ES-I3 (cell line): ENCODE data around the gene METTL2A.
"Not testable (repeated sequence)": the region's sequence is repeated elsewhere in the genome, so short reads cannot be mapped to it uniquely, and the experiment has no call there.

Experiments used
- H3K36me3 ChIP-seq: 2 replicates; pipeline ENCODE4 v1.6.1; 2013; ENCODE audit warnings: mild to moderate bottlenecking, low read length, control low read depth, moderate library complexity; ENCODE audit not compliant: insufficient read depth
- H3K4me1 ChIP-seq: 2 replicates; pipeline ENCODE4 v1.6.1; 2013; ENCODE audit warnings: mild to moderate bottlenecking, control low read depth, low read length; ENCODE audit not compliant: insufficient read depth
- H3K9ac ChIP-seq: 2 replicates; pipeline ENCODE4 v1.6.1; 2013; ENCODE audit warnings: low read depth, mild to moderate bottlenecking, low read length, moderate library complexity
- H3K9me3 ChIP-seq: 2 replicates; pipeline ENCODE4 v1.6.1; 2013; ENCODE audit warnings: mild to moderate bottlenecking, low read length, moderate library complexity; ENCODE audit not compliant: control insufficient read depth, insufficient read depth

Gene METTL2A

DNA sequence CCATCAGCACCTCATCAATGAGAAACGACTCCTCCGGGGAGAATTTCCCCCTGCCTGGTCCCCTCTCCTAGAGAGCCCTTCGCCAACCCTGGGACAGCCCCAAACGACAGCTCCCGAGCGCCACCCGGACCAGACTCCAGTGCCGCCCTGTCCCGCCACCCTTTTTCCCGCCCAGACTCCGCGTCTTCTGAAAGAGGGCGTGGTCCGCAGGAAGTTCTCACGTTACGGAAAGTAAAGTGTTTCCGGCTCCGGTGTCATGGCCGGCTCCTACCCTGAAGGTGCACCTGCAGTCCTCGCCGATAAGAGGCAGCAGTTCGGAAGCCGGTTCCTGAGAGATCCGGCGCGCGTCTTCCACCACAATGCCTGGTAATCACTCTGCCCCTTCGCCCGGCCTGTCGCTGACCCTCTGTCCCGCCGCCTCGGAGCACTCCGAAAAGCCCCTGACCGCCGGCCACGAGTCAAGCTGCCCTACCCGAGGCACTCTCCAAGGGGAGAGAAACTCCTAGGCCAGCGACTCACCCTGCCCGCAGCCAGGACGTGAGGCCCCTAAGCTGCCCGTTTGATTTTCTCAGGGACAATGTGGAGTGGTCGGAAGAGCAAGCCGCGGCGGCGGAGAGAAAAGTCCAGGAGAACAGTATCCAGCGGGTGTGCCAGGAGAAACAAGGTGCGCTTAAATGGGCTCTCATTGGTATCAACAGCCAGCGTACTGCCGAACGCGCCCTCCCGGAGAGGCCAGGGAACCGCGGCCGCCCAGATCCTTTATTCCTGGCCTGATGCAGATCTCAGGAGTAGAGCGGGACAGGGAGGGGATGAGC, at the start of gene METTL2A:
Gene METTL2A, plus strand, starts transcription at position 251 of the 815 bp plus-strand sequence. Its CDS starts 6 bp downstream, at position 257.
- not testable (repeated sequence) for H3K9me3 ChIP-seq, H3K4me1 ChIP-seq
- Histone ChIP-seq H3K9ac (peak within 1 kb of the TSS; percentile 80), H3K36me3 (peaks cover 11% of the 10 kb centered on the region; the same call in 1 of the 2 replicates)

GRCh38 chr17:62380253-62380652, 43.4 kb upstream of the METTL2A start, which contains the start of gene EFCAB3:
Gene EFCAB3 (plus strand): TSS chr17:62380553. CDS start chr17:62382980, 2,427 bp downstream.
- H3K36me3 ChIP-seq = no peaks in the 10 kb centered on the region
- no peaks in the 10 kb centered on the region for H3K9me3 ChIP-seq
- no peaks in the 10 kb centered on the region for H3K4me1 ChIP-seq
- H3K9ac ChIP-seq = no peak within 1 kb of the TSS

DNA sequence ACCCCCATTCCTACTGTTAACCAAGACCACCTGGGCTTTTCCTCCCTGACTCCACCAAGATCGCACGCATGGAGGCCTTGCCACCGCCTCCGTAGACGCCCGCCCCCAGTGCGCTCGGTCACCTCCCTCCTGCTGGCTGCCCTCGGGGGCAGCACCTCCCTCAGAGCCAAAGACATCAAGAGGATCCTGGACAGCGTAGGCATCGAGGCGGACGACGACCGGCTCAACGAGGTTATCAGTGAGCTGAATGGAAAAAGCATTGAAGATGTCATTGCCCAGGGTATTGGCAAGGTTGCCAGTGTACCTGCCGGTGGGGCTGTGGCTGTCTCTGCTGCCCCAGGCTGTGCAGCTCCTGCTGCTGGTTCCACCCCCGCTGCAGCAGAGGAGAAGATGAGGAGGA, 42.1 kb upstream of the METTL2A start:
- H3K9me3 ChIP-seq = no peaks in the 10 kb centered on the region
- H3K36me3 ChIP-seq = no peaks in the 10 kb centered on the region
- no peaks in the 10 kb centered on the region for H3K4me1 ChIP-seq
- no peak overlapping the region for H3K9ac ChIP-seq

GRCh38 chr17:62388856-62389255, 34.8 kb upstream of the METTL2A start:
- no peaks in the 10 kb centered on the region for H3K36me3 ChIP-seq
- H3K9me3 ChIP-seq = no peaks in the 10 kb centered on the region
- H3K9ac ChIP-seq = no peak overlapping the region
- no peaks in the 10 kb centered on the region for H3K4me1 ChIP-seq

- Histone ChIP-seq H3K9me3 (no peaks in the 10 kb centered on the region), H3K36me3 (no peaks in the 10 kb centered on the region), H3K4me1 (no peaks in the 10 kb centered on the region), H3K9ac (no peak overlapping the region)
Measured at GRCh38 chr17:62392908-62393307, 30.8 kb upstream of the METTL2A start.

DNA sequence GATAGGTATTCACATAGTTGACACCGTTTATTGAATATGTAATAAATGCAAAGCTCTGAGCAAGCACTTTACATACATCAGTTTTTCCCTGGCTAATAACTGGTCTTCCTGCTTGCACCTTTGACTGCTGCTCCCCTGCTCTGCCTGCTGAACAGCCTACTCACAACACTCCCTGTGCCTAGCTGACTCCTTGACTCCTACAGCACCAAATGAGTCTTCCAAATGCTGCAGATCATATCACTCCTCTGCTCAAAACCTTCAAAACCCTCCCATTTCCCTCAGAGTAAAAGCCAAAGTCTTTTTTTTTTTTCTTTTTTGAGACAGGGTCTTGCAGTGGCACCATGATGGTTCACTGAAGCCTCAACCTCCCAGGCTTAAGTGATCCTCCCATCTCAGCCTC, 24.8 kb upstream of the METTL2A start:
- H3K36me3 ChIP-seq = no peaks in the 10 kb centered on the region
- H3K4me1 ChIP-seq = no peaks in the 10 kb centered on the region
- no peak overlapping the region for H3K9ac ChIP-seq
- no peaks in the 10 kb centered on the region for H3K9me3 ChIP-seq

DNA sequence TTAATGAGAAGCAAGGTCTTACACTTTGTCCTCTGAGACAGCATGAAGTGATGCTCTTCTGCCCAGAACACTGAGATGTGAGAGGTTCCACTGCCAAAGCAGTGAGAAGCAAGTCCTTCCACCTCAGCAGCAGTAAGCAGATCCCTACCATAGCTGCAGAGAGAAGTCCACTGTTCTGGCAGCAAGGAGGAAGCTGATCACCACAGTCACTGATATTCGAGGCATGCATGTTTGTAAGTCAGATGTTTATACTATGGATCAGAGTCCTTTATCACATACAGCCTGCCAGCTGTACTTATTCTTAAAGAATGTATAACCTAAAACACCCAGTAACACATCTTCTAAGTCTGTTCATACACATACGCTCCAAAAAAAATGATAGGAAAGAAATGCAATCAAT, 18.2 kb upstream of the METTL2A start:
- Histone ChIP-seq H3K36me3 (no peaks in the 10 kb centered on the region), H3K9me3 (no peaks in the 10 kb centered on the region), H3K9ac (no peak overlapping the region), H3K4me1 (0 out of 2 replicates have a peak, but pooled peaks cover 4% of the 10 kb centered on the region)

- not testable (repeated sequence) for H3K9me3 ChIP-seq, H3K36me3 ChIP-seq, H3K4me1 ChIP-seq, H3K9ac ChIP-seq
Measured at GRCh38 chr17:62413090-62413489, 10.6 kb upstream of the METTL2A start.

- not testable (repeated sequence) for H3K4me1 ChIP-seq, H3K9me3 ChIP-seq, H3K9ac ChIP-seq
- peaks cover 11% of the 10 kb centered on the region; the same call in 1 of the 2 replicates for H3K36me3 ChIP-seq
Measured at GRCh38 chr17:62426214-62426613, 2.5 kb downstream of the METTL2A start.

DNA sequence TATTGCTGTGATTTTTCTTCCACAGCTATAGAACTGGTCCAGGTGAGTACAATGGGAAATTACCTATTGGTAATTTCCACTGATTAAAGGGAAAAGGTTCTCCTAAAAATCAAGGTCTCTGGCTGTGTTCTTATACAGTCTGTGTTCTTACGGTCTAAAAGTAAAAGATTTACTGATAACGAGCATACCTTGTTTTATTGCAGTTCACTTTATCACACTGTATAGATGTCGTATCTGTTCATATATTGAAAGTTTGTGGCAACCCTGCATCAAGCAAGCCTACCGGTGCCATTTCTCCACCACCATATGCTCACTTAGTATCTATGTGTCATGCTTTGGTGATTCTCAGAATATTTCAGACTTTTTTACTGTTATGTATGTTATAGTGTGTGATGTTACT, 11.6 kb downstream of the METTL2A start:
- not testable (repeated sequence) for H3K9me3 ChIP-seq

DNA sequence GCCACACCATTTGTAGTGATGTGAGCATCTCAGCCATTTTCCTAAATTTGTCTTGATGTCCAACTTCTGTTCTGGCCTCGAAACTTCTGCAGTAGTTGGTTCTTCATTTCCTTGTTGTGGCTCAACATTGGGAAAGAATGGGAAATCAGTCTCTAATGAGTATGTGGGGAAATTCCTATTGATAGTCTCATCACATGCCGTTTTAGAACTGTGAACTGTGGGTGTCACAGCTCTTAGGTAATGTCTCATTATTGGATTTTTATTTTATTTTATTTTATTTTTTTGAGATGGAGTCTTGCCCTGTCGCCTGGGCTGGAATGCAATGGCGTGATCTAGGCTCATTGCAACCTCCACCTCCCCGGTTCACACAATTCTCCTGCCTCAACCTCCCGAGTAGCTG, 17.5 kb downstream of the METTL2A start:
- H3K4me1 ChIP-seq, H3K9me3 ChIP-seq, H3K9ac ChIP-seq: not testable (repeated sequence)
- H3K36me3 ChIP-seq = peaks cover 17% of the 10 kb centered on the region

More for the DNA sequence above, 11.6 kb downstream of the METTL2A start:
- H3K4me1 ChIP-seq, H3K9ac ChIP-seq, H3K36me3 ChIP-seq: not testable (repeated sequence)

DNA sequence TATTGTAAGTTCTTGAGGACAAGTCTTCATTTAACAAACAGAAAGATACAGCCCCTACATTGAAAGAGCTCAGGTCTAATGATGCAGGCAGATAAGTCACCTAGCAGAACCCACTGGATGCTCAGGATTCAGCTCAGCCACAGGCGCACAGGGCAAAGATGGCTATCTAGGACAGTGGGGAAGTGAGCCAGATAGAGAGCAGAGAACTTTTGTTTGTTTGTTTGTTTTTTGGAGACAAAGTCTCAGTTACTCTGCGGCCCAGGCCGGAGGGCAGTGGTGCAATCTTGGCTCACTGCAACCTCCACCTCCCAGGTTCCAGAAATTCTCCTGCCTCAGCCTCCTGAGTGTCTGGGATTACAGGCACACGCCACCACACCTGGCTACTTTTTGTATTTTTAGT, 20.4 kb downstream of the METTL2A start:
- H3K36me3 ChIP-seq = peaks cover 23% of the 10 kb centered on the region

DNA sequence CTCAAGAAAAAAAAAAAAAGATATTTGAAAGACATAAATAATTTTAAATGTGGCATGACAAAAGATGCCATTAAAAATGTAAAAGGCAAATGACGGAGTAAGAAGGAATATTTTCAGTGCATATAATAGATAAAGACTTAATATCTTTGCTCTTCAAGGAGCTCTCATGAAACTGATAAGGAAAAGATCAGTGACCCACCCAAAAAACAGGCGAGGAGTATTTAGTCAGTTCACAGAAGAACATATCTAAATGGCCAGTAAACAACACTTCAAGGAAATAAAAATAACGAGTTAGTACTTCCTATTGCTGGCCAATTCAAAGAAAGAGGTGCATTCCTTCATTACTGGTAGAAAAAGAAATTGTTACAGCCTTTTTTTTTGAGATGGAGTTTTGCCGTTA, 22.1 kb downstream of the METTL2A start:
- not testable (repeated sequence) for H3K4me1 ChIP-seq, H3K9me3 ChIP-seq, H3K9ac ChIP-seq
- H3K36me3 ChIP-seq = peaks cover 21% of the 10 kb centered on the region

More for the DNA sequence above, 20.4 kb downstream of the METTL2A start:
- H3K4me1 ChIP-seq = no peaks in the 10 kb centered on the region
- no peaks in the 10 kb centered on the region for H3K9me3 ChIP-seq
- H3K9ac ChIP-seq = no peak overlapping the region

DNA sequence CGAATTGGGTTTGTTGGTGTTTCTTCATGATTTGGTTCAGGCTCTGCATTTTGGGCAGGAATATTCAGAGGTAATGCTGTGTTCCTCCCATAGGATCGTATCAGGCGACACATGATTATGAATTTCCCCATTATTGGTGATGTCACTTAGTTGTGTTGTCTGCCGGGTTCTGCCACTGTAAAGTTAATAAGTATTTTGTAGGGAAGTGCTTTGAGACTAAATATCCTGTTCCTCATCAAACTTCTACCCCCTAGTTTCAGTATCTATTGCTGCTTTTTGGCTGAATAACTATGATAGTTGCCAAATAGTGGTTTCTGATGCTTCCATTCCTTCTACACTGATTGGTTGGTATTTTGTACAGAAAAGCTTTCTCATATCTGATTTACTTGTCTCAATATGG, 28.5 kb downstream of the METTL2A start:
- H3K9me3 ChIP-seq, H3K36me3 ChIP-seq, H3K4me1 ChIP-seq, H3K9ac ChIP-seq: not testable (repeated sequence)

DNA sequence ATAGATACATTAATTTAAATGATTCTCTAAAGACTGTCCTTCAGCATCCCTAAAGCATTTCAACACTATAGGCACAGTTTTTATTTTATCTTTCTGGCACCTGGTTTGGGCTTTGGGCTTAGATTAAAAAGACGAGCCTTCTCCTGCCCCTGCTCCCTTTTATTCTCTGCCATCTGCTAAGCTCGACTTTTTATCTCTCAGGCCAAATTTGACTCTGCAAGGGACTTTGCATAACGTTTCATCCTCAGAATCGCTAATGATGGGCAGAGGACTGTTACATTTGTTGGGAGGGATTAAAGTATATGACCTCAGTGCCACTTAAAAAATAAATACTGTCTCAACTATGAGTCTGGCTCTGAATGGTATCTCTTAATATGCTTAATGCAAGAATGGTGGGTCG, 29.3 kb downstream of the METTL2A start:
- H3K9me3 ChIP-seq, H3K9ac ChIP-seq, H3K4me1 ChIP-seq: not testable (repeated sequence)

More for the DNA sequence above, 29.3 kb downstream of the METTL2A start:
- not testable (repeated sequence) for H3K36me3 ChIP-seq
